CD4-positive, alpha-beta T cell treated with Interferon alpha-2 for 1 hour (primary cell): ENCODE results near the gene RARG.
"Not testable (repeated sequence)": the region's sequence is repeated elsewhere in the genome, so short reads cannot be mapped to it uniquely, and the experiment has no call there.

Experiments
- DNase-seq, 2 donors: peaks; one replicate each; pipeline ENCODE4 v3.0.0-alpha.2; 2020 to 2022

The RARG gene

GRCh38 chr12:53190108-53190729, 41.8 kb downstream of the RARG start:
- DNase-seq = peak; percentile 42 to 60

DNA sequence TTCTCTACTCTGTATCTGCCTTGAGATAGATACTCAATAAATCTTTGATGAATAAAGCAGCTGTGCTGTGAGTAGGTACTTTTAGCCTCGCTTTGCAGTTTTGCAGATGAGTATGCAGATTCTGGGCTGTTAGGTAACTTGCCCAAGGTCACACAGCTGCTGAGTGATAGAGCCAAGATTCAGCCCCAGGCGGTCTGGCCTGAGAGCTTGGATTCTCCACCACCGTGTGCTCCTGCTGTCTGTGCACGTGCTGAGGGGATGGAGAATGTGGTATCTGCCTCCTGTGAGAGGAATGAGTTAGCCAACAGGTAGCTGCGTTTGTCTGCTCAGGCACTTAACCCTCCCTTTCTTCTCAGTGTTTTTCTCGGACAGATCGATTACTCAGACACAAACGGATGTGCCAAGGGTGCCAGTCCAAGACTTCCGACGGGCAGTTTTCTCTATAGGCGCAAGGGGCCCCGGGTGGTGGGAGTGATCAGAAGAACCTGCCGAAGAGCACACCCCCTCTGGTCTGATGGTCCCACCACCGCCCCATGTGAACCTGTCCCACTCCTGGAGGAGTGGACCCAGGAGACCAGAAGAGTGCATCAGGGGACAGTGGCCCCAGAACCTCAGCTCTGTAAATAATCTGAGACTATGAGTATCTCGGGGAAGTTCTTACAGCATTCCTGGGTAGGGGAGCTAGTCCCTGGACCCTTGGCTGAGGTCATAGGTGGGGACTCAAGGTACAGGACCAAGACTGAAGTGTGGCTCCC, 44.7 kb downstream of the RARG start:
- no peak for DNase-seq

- DNase-seq = no peak
Observed at GRCh38 chr12:53186745-53187144, 45.3 kb downstream of the RARG start.

DNA sequence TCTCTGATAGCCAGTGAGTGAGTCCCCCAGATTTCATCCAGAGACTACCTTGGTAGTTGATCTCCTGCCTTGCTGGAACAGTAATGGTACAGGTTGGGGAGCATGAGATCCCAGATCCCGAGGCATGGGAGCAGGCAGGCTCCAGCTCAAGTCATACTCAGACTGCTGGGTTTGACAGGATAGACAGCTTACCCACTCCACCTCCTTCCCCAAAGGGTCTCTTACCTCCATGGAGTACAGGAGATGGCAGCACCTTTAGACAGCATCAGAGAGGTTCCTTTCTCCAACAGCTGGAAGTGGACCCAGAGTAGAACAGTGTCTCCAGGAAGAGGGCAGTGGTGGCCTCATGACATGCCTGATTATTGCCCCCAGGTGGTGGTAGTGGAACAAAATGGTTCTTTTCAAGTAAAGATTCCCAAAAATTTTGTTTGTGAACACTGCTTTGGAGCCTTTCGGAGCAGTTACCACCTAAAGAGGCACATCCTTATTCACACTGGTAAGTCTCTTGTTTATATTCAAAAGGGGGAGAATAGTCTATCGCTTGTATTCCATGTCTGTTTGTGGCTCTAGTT, 46.3 kb downstream of the RARG start:
- no peak for DNase-seq

DNA sequence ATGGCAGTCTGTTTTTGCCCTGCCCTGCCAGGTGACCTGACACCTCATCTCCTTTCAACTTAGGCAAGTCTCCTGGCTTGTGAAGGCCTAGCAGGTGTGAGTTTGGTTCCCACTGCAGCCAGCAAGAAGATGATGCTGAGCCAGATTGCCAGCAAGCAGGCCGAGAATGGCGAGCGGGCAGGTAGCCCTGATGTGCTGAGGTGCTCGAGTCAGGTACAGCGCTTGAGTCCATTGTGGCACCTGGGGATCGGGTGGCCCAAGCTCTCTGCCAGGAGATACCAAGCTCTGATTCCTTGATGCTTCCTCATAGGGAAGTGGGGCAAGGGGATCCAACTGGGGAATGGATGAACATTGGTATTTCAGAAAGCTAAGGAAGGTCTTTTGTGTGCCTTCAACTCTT, 47.2 kb downstream of the RARG start:
- no peak for DNase-seq

GRCh38 chr12:53182903-53183302, 49.1 kb downstream of the RARG start:
- peak in 1 of 2 donors; percentile 11 for DNase-seq

DNA sequence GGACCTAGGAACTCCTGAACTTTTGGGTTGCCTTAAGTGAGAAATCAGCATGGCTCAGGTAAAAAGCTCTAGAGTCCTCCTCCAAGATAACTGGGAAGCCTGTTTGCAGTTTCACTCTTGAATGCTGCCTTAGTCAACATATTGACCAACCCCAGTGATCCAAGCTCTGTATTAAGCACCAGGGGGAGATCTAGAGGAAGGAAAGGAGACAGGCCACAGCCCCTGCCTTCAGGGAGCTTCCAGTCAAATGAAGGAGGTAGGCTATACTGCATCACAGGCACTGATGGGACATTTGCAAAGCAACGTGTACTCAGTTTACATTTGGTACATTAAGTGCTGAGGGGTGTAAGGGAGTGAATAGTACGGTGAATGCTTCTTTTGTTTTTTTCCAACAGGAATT, 50.1 kb downstream of the RARG start:
- no peak for DNase-seq

DNA sequence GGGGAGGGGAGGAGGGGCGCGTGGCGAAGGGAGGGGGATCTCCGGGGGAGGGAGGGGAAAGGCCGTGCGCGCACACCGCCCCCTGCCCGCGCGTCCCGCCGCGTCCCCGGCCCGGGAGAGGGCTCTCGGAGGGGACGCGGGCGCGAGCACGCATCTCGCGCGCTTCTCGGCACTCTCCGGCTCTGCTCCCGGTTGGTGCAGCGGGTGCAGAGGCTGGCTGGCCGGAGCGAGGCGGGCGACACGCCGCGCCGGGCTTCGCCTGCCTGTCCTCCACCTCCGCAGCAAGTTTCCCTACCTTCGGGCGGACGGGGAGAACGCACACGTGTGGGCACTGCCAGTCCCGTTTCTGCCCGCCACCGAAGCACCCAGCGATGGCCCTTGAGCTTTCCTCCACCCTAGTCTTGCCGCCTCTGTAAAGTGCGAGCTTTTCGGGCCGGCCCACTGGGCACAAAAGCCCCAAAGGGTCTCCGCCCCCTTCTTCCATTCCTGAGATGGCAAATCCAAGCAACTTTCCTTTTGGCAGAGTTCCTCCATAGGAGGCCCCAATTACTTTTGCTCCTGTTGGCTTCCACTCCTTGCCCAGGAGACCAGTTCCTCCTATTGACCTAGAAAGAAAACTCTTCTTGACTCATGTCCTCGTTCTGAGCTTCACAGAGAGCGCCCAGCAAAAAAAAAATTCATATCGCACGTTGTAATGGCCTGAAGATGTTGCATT, 50.9 kb downstream of the RARG start:
- no peak for DNase-seq

- peak; percentile 98 to 99 for DNase-seq
Observed at GRCh38 chr12:53180220-53180930, 51.6 kb downstream of the RARG start, which contains the start of the genes CSAD and ZNF740. Gene CSAD, minus strand, starts transcription at chr12:53180925. Its CDS starts 7,455 bp downstream, at chr12:53173470. Gene ZNF740, plus strand, starts transcription at chr12:53180722. Its CDS starts 1,262 bp downstream, at chr12:53181984.

DNA sequence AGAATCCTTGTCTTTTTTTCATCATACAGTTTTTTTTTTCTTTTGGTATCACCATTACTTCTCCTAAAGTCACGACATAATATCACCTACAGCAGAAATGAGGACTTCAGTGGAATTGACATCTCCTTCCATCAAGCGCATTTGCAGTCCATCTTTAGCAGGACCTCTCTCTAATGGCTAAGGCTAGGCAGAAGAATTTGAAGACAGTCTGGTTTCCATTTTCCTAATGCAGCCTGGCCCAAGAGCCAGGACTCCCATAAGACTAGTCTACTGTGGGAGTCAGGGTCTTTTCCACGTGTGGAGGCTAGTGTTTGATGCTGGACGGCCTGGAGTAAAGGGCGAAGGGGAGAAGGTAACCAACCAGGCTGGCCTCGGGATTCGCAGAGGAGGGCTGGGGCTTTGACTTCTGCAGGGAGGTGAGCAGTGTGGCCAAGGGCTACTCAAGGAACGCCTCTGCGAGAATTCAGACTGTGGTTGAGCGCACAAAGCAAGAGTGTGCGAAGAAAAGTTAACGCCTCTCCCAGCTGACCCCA, 52.3 kb downstream of the RARG start:
- DNase-seq = no peak

DNA sequence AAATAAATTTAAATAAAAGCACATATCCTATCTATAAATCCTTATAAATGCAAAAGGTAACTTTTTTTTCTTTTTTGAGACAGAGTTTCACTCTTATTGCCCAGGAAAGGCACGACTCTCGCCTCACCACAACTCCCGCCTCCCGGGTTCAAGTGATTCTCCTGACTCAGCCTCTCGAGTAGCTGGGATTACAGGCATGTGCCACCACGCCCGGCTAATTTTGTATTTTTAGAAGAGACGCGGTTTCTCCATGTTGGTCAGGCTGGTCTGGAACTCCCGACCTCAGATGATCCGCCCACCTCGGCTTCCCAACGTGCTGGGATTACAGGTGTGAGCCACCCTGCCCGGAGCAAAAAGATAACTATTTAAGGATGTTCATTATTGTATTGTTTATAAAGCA, 53.2 kb downstream of the RARG start:
- not testable (repeated sequence) for DNase-seq

GRCh38 chr12:53177447-53177846, 54.6 kb downstream of the RARG start:
- DNase-seq = not testable (repeated sequence)

- DNase-seq = no peak
Observed at GRCh38 chr12:53176750-53177149, 55.3 kb downstream of the RARG start.

DNA sequence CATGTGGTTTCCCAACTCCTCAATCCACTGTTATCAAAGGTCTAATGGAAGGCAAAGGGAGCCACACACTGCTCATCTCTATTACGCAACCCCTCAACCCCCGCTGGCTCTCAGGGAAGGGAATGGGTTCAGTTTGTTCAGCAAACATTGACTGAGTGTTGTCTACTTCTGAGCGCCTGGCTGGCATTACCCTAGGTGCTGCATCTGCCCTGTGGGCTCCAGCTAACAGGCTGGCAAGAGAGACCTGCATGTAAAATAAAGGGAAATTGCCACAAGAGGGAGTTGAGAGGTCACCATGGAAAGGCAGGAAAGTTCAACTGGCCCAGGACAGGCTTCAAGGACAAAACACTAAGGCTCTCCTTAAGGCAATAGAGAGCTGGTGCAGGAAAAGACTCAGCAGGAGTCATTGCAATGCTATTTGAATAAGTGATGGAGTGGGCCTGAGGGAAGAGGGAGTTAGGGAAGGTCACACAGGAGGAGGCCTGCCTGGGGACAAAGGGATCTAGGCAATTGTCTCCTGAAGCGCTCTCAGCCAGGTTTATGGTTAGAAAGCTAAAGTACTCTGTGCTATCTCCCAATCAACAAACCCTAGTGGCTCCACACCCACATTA, 57.0 kb downstream of the RARG start:
- DNase-seq = peak in 1 of 2 donors; percentile 25

DNA sequence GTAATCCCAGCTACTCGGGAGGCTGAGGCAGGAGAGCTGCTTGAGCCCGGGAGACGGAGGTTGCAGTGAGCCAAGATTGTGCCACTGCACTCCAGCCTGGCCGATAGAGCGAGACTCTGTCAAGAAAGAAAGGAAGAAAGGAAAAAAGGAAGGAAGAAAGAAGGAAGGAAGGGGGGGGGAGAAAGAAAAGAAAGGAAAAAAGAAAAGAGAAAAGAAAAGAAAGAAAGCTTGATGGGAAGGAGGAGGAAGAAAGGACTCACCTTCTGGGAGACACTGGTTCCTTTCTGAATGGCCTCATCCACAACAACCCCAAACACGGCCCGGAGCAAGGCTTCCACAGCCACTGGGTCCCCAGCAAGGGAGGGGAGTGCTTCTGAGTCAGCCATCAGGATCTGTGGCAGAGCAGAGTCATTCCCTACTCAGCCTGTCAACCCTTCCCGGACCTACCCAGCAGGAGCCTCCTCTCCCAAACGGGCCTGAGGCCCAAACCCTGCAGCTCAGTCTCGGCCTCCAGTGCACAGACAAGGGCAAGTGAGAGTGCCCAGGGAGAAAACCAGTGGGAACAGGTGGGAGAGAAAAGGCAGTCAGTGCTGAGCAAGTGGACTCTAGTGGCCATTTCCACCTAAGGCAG, 58.8 kb downstream of the RARG start:
- no peak for DNase-seq

- DNase-seq = no peak
Observed at GRCh38 chr12:53172352-53172751, 59.7 kb downstream of the RARG start.

GRCh38 chr12:53171725-53172329, 60.2 kb downstream of the RARG start:
- no peak for DNase-seq

- DNase-seq = no peak
Observed at GRCh38 chr12:53170876-53171724, 60.9 kb downstream of the RARG start.

DNA sequence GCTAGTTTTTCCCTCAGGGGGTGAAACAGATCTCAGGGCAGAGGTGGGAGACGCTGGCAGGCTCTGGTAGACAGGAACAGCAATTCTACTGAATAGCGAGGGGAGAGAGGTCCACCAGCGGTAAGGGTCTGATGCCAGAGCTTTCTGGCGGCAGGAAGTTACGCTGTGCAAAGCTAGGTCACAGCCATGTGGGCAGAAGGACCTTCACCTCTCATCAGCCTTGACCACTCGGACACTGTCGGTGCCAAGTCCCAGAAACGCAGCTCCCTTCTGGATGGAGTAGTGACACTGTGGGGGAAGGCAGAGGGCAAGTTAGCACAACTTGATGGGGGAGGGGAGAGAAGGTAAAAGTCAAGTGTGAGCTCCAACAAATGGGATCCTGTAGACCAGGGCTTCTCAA, 61.8 kb downstream of the RARG start:
- DNase-seq = no peak

- no peak for DNase-seq
Observed at GRCh38 chr12:53169644-53170043, 62.4 kb downstream of the RARG start.
